Measurements from ENCODE around the gene KRAS.

KRAS gene

GRCh38 chr12:25254271-25254880 is 3.6 kb upstream of the KRAS start:
- DNase-seq: no peak

- DNase-seq: no peak
Observed at GRCh38 chr12:25253371-25254068, 2.8 kb upstream of the KRAS start.

- DNase-seq: no peak
Observed at GRCh38 chr12:25252946-25253345, 2.2 kb upstream of the KRAS start.

GRCh38 chr12:25251769-25252168 is 1.0 kb upstream of the KRAS start:
- DNase-seq: no peak

GRCh38 chr12:25249931-25250738 is 594 bp downstream of the KRAS start:
- peak; percentile 88 for DNase-seq

GRCh38 chr12:25248732-25249131 is 2.0 kb downstream of the KRAS start:
- DNase-seq: no peak

GRCh38 chr12:25248137-25248536 is 2.6 kb downstream of the KRAS start:
- DNase-seq: no peak

GRCh38 chr12:25245491-25245890 is 5.2 kb downstream of the KRAS start:
- no peak for DNase-seq

- no peak for DNase-seq
Observed at GRCh38 chr12:25243680-25243990, 7.1 kb downstream of the KRAS start.

GRCh38 chr12:25242981-25243679 is 7.6 kb downstream of the KRAS start:
- no peak for DNase-seq

GRCh38 chr12:25241167-25242020 is 9.3 kb downstream of the KRAS start:
- DNase-seq: peak; percentile 61

- no peak for DNase-seq
Observed at GRCh38 chr12:25236626-25237025, 14.1 kb downstream of the KRAS start.

GRCh38 chr12:25236190-25236589 is 14.5 kb downstream of the KRAS start:
- DNase-seq: no peak

GRCh38 chr12:25213338-25213737 is 37.4 kb downstream of the KRAS start:
- DNase-seq: no peak

GRCh38 chr12:25208554-25208953 is 42.2 kb downstream of the KRAS start:
- no peak for DNase-seq

- DNase-seq: no peak
Observed at GRCh38 chr12:25207846-25208245, 42.9 kb downstream of the KRAS start.

GRCh38 chr12:25207411-25207810 is 43.3 kb downstream of the KRAS start:
- DNase-seq: no peak

GRCh38 chr12:25202137-25202536 is 48.6 kb downstream of the KRAS start:
- no peak for DNase-seq

GRCh38 chr12:25200703-25201102 is 50.0 kb downstream of the KRAS start:
- no peak for DNase-seq

GRCh38 chr12:25197608-25198007 is 53.1 kb downstream of the KRAS start:
- DNase-seq: peak; percentile 11

- DNase-seq: peak; percentile 99
Observed at GRCh38 chr12:25195056-25195971, 55.4 kb downstream of the KRAS start, which contains the start of the genes DNAI7 and ETFRF1. DNAI7 (minus strand) TSS chr12:25195160; CDS start chr12:25195078, 82 bp downstream. ETFRF1 (plus strand) TSS chr12:25195237; CDS start chr12:25203957, 8,720 bp downstream.
